H1 (cell line): ENCODE results near the gene MAST2. TPM values are rescaled to one million over a fixed set of nuclear protein-coding genes. Genes with fewer than 3 reads are reported as not detected.

Experiments used
- CTCF ChIP-seq, 3 experiments: IDR thresholded peaks; 1 replicate in 2 of 3; 2 replicates in 1 of 3; pipeline versions ENCODE4 v1.5.1 to v1.6.1; 2011; ENCODE audit warnings: low read length in 3 of 3, mild to moderate bottlenecking in 3 of 3, inconsistent platforms in 2 of 3, low read depth in 1 of 3, moderate library complexity in 1 of 3; ENCODE audit not compliant: insufficient read depth in 1 of 3; ENCODE audit errors: control extremely low read depth in 1 of 3
- NRF1 ChIP-seq: IDR thresholded peaks from 2 replicates; pipeline ENCODE4 v1.6.1; 2011; ENCODE audit warnings: mild to moderate bottlenecking, low read depth, low read length, improper control_type of control experiment
- POU5F1 ChIP-seq: IDR thresholded peaks from 2 replicates; pipeline ENCODE4 v1.6.1; 2011; ENCODE audit warnings: low read depth, mild to moderate bottlenecking, low read length, moderate library complexity
- SRF ChIP-seq: IDR thresholded peaks from 2 replicates; pipeline ENCODE4 v1.6.1; 2011; ENCODE audit warnings: mild to moderate bottlenecking, low read depth, low read length, moderate library complexity
- USF2 ChIP-seq: IDR thresholded peaks from 2 replicates; pipeline ENCODE4 v1.6.1; 2011; ENCODE audit warnings: low read length, improper control_type of control experiment
- polyA plus RNA-seq, 7 experiments: library from polyadenylated mRNA; depleted of rRNA in 3 of 7; stranded (reverse) in 5 of 7; unstranded in 2 of 7; fragments of >200 nt in 5 of 7; fragments of 200-250 nt in 2 of 7; gene quantifications; 1 replicate in 5 of 7; 2 replicates in 1 of 7; 4 replicates in 1 of 7; pipeline versions ENCODE4 v1.2.1 to v1.2.3, GENCODE V29; 2011 to 2013; ENCODE audit warnings: missing spikeins in 2 of 7, mixed read lengths in 2 of 7
- total RNA-seq: library from RNA; stranded (reverse); fragmentation: NEBNext Ultra II Directional; extraction: Animal tissue kit (Norgen Biotek cat#: 25700); gene quantifications from 2 replicates; pipeline ENCODE4 v1.2.1, GENCODE V29; 2021

The MAST2 gene
- total and polyA plus RNA-seq, 2 of the 8 experiments (the other 6 are each of a cell fraction or from before 2014, with no cell fraction given) = 20.5 to 35.4 TPM

GRCh38 chr1:45983967-45984366 lies 180.6 kb downstream of the MAST2 start (continued):
- TF ChIP-seq CTCF (IDR thresholded peaks at IDR 0.05; ENCODE audit: control extremely low read depth in 1 of 3, insufficient read depth in 1 of 3, low read depth in 1 of 3, low read length in 3 of 3) (no peak), NRF1 (no peak), POU5F1 (no peak), SRF (no peak), USF2 (no peak)
